DMS114 treated with DMSO at 0.1 percent for 48 hours (cell line): Measurements from ENCODE around the gene PTBP3.

Experiments
- DNase-seq: peaks from one replicate; lab custom pipeline; 2025; ENCODE audit not compliant: unreplicated experiment; lab: John Stamatoyannopoulos, UW

Gene PTBP3

DNA sequence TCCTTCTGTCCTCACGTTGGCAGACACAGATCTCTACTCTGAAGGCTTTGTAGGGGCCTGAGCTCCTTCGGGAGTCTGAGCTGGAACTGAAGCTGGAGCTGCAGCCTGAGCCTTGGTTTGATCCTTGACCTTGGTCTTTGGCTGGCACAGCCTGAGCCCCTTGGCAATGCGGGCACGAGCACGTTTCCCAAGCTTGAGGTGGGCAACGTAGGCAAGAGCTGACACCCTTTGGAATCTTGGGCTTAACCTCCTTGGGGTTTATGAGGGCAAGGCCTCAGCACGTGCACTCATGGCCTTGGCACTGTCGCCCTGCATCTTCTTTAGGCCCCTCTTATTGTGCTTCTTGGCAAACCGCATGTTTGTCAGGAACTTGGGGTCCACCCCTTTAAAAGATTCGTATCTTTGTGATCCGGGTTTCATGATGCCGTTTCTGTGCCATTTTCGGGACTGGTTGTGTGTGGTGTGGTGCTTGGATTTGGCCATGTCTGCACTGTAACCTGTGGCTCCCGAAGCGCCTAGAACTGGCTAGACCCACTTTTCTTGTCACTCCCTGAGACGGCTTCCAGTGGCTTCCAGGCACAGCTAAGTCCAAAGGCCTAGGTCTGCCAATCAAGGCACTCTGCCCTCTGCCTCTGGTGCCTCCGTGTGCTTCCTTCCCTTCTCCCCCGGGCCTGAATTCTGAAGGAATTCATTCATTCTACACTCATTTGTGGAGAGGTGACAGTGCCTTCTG is 159.8 kb downstream of the PTBP3 start:
- no peak for DNase-seq

DNA sequence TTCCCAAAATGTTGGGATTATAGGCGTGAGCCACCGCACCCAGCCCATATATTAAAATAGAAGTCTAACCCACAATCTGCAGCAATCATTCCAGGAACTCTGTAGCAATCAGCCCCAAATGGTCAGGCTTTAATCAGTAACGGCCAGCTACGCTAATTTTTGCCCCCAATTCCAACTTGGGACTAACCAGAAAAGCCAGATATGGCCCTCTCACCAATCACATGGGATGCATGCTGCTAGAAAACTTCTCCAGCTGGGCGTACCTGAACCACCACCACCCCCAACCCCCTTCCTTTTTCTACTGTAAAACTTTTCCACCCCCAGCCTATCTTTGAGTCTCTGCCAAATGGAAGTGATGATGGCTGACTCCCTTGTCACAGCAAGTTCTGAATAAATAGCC is 162.5 kb downstream of the PTBP3 start:
- no peak for DNase-seq

DNA sequence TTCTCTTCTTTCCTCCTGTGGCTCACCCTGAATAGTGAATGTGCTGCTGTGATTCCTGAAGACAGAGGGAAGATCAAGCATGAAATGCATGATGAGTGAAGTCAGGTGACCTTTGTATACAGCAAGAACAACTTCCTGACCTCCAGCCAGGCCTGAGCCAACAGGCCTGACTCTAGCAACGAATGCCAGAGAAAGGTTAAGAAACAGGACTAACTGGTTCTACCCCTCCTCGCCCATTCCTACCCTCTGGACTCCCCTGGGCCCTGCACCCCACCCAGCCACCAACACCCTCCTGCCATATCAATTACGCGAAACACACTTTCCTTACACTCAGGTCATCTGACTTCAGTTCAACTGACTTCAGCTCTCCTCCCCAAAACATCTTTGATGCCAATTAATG is 163.2 kb downstream of the PTBP3 start:
- no peak for DNase-seq

DNA sequence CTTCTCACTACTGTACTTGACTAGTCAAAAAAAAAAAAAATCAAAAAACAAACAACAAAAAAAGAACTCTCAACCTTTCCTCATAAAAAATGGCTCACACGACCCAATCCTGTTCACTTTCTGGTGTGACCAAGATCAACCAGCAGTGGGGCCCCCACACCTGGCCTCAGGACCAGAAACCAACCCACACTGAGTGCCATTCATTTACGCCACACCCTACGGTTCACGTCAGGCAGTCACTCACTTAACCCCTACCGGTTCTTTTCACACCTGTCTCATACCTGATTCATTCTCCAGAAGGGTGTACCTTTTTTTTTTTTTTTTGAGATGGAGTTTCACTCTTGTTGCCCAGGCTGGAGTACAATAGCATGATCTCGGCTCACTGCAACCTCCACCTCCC is 164.1 kb downstream of the PTBP3 start:
- no peak for DNase-seq

DNA sequence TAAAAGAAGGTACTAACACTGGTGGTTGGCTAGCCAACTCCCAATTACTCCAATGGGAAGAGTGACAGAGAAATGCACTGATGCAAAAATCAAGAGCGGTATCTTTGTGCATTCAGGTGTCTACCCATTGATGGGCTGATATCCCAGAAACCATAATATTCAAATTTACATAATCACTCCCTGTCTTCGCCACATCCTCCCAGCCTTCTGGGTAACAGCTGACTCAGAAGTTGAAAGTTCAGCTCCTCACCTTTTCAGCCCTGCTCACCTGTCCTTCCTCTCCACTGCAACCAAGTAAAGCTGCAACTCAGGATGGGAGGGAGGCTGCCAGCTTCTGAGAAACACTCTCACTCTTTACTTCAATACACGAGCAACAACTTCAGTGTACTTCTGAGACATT is 165.2 kb downstream of the PTBP3 start:
- no peak for DNase-seq
